ENCODE measurements around the gene MST1. TPM values are rescaled to one million over a fixed set of nuclear protein-coding genes. Genes with fewer than 3 reads are reported as not detected.

Gene MST1
- total RNA-seq, 2 experiments from 2014 or later = 10.7 to 13.1 TPM

Other genes with a start within 250 kb of the MST1 start
- 1 to 10 TPM; 6.9 to 8.2 TPM for gene DAG1, start 219.2 kb downstream of the MST1 start, total RNA-seq
- under 1 TPM; 0.12 to 0.20 TPM for gene BSN, start 135.0 kb downstream of the MST1 start, total RNA-seq
- gene APEH, start 15.1 kb downstream of the MST1 start, total RNA-seq = 100 to 1,000 TPM; 120 to 122 TPM
- gene RNF123, start 83 bp upstream of the MST1 start, total RNA-seq = 10 to 100 TPM; 20.3 to 21.5 TPM
- gene AMIGO3, start 30.2 kb upstream of the MST1 start, total RNA-seq = not detected
- gene GMPPB, start 34.5 kb upstream of the MST1 start, total RNA-seq = 10 to 100 TPM; 25.6 to 27.4 TPM
- gene IP6K1, start 97.1 kb upstream of the MST1 start, total RNA-seq = 10 to 100 TPM; 18.3 to 20.3 TPM
- not detected for gene CDHR4, start 110.4 kb upstream of the MST1 start, total RNA-seq
- gene INKA1, start 113.8 kb upstream of the MST1 start, total RNA-seq = under 1 TPM; 0.33 to 0.37 TPM
- gene UBA7, start 124.5 kb upstream of the MST1 start, total RNA-seq = 10 to 100 TPM; 93.5 to 97.7 TPM
- 10 to 100 TPM; 21.5 to 25.7 TPM for gene TRAIP, start 167.1 kb upstream of the MST1 start, total RNA-seq
- gene CAMKV, start 180.4 kb upstream of the MST1 start, total RNA-seq = under 1 TPM; 0.69 to 0.86 TPM
- gene MST1R, start 214.4 kb upstream of the MST1 start, total RNA-seq = under 1 TPM; 0.27 to 0.41 TPM
- 1 to 10 TPM; 5.4 to 5.9 TPM for gene MON1A, start 240.3 kb upstream of the MST1 start, total RNA-seq

Measured in activated naive CD4-positive, alpha-beta T cell treated with anti-CD3 and anti-CD28 coated beads for 36 hours (primary cell).